Measurements from ENCODE around the gene ITGB4. TPM values are rescaled to one million over a fixed set of nuclear protein-coding genes. Genes with fewer than 3 reads are reported as not detected.
"Not testable (repeated sequence)": the region's sequence is repeated elsewhere in the genome, so short reads cannot be mapped to it uniquely, and the experiment has no call there.

The ITGB4 gene
- total and polyA plus RNA-seq, 2 of the 13 experiments (the other 11 are each of a cell fraction or from before 2014, with no cell fraction given), result 6.9 to 14.5 TPM

DNA sequence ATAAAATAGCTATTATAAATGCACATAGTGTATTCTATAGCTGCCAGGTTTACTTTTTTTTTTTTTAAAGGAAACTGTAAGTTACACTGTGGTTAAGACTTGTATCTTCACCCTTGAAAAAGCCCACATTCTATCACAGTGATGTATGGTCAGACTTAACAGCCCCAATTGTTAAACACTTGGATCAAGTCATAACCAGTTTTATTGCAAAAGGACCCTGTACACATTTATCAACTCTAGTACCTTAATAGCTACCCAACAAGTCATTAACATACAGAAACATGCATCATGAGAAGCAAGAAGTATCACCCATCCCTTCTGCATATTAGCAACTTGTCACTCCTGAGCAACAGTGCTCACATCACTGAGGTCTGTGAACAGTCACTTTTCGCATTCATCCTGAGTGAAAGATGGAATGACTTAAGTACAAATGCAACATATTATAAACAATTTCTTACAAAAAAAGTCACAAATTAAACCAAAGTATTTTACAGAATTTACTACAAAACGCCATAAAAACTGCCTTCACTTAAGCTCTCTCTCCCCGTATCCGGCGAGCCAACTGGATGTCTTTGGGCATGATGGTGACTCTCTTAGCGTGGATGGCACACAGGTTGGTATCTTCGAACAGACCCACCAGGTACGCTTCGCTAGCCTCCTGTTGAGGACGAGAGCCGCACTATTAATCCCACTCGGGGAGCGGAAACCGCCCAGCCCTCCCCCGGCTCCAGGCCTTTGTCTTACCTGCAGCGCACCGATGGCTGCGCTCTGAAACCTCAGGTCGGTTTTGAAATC lies 57.0 kb downstream of the ITGB4 start:
- H3K4me2 ChIP-seq (ENCODE audit: low read depth, low read length), result peak overlapping the region; percentile 88
- in situ Hi-C loops (cut with HindIII; ENCODE audit: extremely low pct_ligation_motif_present, low pct_unique_long_range_greater_than_20kb); DNase-seq (ENCODE audit: low spot score); H3K36me3 ChIP-seq (replicated peaks in 1 of 2; ENCODE audit: control insufficient read depth in 1 of 2, insufficient read depth in 2 of 2, low read length in 2 of 2); CTCF ChIA-PET (ENCODE audit: low intra/inter-chr PET ratio, low total read pairs); H3K27me3 ChIP-seq (ENCODE audit: control insufficient read depth in 1 of 2, insufficient read depth in 2 of 2, low read length in 2 of 2); ATAC-seq; H2AFZ ChIP-seq (ENCODE audit: low read length); H3K9me3 ChIP-seq (ENCODE audit: low read length); FAIRE-seq: not testable (repeated sequence)
- H3K9ac ChIP-seq (ENCODE audit: insufficient read depth, low read depth, low read length), result peak overlapping the region; percentile 98
- peaks cover 32% of the 10 kb centered on the region for H4K20me1 ChIP-seq (ENCODE audit: insufficient read depth, low read length)
- H3K79me2 ChIP-seq (ENCODE audit: insufficient read depth, low read length), result peaks cover 23% of the 10 kb centered on the region
- H3K27ac ChIP-seq (ENCODE audit: extremely low read length, insufficient read depth, low read length), result peak overlapping the region; percentile 91
- peaks cover 61% of the 10 kb centered on the region for H3K4me1 ChIP-seq (ENCODE audit: insufficient read depth, low read length)
- TSS peak; percentile 52 for BruUV-seq (replicated peaks)
- intact Hi-C loops (cut with micrococcal nuclease; ENCODE audit: unreplicated experiment), result loop anchor here (2.0 to 5.0 kb wide), 2 partner anchors 49 to 67 kb away; partner anchors contain the start of gene UNC13D
- WGBS (ENCODE audit: low lambda C conversion rate), result 8% methylated on average over 14 of the region's 19 CpGs
- peak overlapping the region; percentile 73 to 92 (median 86) for H3K4me3 ChIP-seq (replicated peaks in 1 of 3; ENCODE audit: insufficient read depth in 1 of 3, low read depth in 2 of 3, low read length in 3 of 3)
- POLR2A ChIA-PET, result interaction anchor here (0.7 to 13.1 kb wide), 11 partner anchors 8 to 468 kb away, joined by 3 to 390 read pairs (median 18); partner anchors contain the start of genes GALK1, LLGL2, TRIM47 and UNC13D
- TF ChIP-seq REPIN1 (CRISPR knock-in tag; IDR thresholded peaks at IDR 0.05; ENCODE audit: borderline replicate concordance, low read depth) (0 out of 2 replicates have a peak, but pooled peaks have one; percentile 4), ZNF816 (CRISPR knock-in tag; IDR thresholded peaks at IDR 0.05; ENCODE audit: borderline replicate concordance) (peak; percentile 59; the same call in 1 of the 2 replicates), ZNF343 (CRISPR knock-in tag; IDR thresholded peaks at IDR 0.05) (0 out of 2 replicates have a peak, but pooled peaks have one; percentile 34), CBFB (CRISPR knock-in tag; IDR thresholded peaks at IDR 0.05) (0 out of 2 replicates have a peak, but pooled peaks have one; percentile 10), ZNF556 (CRISPR knock-in tag; IDR thresholded peaks at IDR 0.05; ENCODE audit: borderline replicate concordance) (peak; percentile 14; the same call in 1 of the 2 replicates), KLF6 (CRISPR knock-in tag; IDR thresholded peaks at IDR 0.05) (0 out of 2 replicates have a peak, but pooled peaks have one; percentile 11), POLR2G (IDR thresholded peaks at IDR 0.05; ENCODE audit: low read depth, low read length) (peak; percentile 14; the same call in 1 of the 2 replicates), ZC3H4 (CRISPR knock-in tag; IDR thresholded peaks at IDR 0.05; ENCODE audit: borderline replicate concordance) (0 out of 2 replicates have a peak, but pooled peaks have one; percentile 13), PTBP1 (IDR thresholded peaks at IDR 0.05; ENCODE audit: low read depth, low read length, poor library complexity, severe bottlenecking) (peak; percentile 15)
- TF ChIP-seq, protein P1, sequence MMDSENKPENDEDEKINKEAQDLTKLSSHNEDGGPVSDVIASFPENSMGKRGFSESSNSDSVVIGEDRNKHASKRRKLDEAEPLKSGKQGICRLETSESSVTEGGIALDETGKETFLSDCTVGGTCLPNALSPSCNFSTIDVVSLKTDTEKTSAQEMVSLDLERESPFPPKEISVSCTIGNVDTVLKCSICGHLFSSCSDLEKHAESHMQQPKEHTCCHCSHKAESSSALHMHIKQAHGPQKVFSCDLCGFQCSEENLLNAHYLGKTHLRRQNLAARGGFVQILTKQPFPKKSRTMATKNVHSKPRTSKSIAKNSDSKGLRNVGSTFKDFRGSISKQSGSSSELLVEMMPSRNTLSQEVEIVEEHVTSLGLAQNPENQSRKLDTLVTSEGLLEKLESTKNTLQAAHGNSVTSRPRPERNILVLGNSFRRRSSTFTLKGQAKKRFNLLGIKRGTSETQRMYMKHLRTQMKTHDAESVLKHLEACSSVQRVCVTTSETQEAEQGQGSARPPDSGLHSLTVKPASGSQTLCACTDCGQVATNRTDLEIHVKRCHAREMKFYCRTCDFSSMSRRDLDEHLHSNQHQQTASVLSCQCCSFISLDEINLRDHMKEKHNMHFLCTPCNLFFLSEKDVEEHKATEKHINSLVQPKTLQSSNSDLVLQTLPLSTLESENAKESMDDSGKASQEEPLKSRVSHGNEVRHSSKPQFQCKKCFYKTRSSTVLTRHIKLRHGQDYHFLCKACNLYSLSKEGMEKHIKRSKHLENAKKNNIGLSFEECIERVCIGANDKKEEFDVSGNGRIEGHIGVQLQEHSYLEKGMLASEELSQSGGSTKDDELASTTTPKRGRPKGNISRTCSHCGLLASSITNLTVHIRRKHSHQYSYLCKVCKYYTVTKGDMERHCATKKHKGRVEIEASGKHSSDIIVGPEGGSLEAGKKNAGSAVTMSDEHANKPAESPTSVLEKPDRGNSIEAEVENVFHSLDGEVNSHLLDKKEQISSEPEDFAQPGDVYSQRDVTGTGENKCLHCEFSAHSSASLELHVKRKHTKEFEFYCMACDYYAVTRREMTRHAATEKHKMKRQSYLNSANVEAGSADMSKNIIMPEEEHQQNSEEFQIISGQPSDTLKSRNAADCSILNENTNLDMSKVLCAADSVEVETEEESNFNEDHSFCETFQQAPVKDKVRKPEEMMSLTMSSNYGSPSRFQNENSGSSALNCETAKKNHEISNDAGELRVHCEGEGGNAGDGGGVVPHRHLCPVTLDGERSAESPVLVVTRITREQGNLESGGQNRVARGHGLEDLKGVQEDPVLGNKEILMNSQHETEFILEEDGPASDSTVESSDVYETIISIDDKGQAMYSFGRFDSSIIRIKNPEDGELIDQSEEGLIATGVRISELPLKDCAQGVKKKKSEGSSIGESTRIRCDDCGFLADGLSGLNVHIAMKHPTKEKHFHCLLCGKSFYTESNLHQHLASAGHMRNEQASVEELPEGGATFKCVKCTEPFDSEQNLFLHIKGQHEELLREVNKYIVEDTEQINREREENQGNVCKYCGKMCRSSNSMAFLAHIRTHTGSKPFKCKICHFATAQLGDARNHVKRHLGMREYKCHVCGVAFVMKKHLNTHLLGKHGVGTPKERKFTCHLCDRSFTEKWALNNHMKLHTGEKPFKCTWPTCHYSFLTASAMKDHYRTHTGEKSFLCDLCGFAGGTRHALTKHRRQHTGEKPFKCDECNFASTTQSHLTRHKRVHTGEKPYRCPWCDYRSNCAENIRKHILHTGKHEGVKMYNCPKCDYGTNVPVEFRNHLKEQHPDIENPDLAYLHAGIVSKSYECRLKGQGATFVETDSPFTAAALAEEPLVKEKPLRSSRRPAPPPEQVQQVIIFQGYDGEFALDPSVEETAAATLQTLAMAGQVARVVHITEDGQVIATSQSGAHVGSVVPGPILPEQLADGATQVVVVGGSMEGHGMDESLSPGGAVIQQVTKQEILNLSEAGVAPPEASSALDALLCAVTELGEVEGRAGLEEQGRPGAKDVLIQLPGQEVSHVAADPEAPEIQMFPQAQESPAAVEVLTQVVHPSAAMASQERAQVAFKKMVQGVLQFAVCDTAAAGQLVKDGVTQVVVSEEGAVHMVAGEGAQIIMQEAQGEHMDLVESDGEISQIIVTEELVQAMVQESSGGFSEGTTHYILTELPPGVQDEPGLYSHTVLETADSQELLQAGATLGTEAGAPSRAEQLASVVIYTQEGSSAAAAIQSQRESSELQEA (CRISPR knock-in tag; IDR thresholded peaks at IDR 0.05; ENCODE audit: not compliant biosample characterization), result peak; percentile 0
